Right lobe of liver (tissue), 4 donors: Measurements from ENCODE around the gene UPB1.

Source experiments
- POLR2A ChIP-seq: fragments of 450-650 bp; IDR thresholded peaks from one replicate; pipeline ENCODE4 v1.6.1; 2017; ENCODE audit warnings: antibody characterized with exemption, mild to moderate bottlenecking
- TF ChIP-seq, protein P1 (sequence below), 4 donors: fragments of 200-600 bp in 3 of 4; fragments of 450-650 bp in 1 of 4; IDR thresholded peaks; one replicate each; pipeline versions ENCODE4 v1.5.1 to v1.8.0; 2016 to 2022; ENCODE audit warnings: antibody characterized with exemption in 4 of 4, mild to moderate bottlenecking in 2 of 4
- donor health status: DM: no; HTN: no; CAD: no.
- donor health status: DM: no; HTN: no; CAD: no.
- donor health status: DM: no; HTN: yes; CAD: no.

DNA sequence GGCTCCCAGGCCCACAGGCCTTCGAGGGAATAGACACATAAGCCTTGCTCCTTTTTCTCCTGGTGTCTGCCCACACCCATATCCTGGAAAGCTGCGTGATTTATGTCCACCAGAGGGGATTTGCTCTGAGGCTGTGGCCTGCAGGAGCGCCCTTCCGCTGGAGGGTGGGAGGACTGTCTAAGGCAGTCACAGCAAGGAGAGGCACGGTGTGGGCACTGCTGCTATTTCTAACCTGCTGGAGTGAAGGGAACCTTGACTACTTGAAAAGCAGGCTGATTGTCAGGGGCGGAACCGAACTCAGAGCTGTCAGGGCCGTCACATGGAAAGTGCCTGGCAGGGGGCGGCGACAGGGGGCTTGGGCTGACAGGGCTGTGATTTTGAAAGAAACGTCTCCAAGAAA is 3.7 kb downstream of the UPB1 start:
- TF ChIP-seq, protein P1, sequence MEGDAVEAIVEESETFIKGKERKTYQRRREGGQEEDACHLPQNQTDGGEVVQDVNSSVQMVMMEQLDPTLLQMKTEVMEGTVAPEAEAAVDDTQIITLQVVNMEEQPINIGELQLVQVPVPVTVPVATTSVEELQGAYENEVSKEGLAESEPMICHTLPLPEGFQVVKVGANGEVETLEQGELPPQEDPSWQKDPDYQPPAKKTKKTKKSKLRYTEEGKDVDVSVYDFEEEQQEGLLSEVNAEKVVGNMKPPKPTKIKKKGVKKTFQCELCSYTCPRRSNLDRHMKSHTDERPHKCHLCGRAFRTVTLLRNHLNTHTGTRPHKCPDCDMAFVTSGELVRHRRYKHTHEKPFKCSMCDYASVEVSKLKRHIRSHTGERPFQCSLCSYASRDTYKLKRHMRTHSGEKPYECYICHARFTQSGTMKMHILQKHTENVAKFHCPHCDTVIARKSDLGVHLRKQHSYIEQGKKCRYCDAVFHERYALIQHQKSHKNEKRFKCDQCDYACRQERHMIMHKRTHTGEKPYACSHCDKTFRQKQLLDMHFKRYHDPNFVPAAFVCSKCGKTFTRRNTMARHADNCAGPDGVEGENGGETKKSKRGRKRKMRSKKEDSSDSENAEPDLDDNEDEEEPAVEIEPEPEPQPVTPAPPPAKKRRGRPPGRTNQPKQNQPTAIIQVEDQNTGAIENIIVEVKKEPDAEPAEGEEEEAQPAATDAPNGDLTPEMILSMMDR (IDR thresholded peaks at IDR 0.05): no peak
- TF ChIP-seq POLR2A: no peak
